ENCODE measurements around the gene ZNF511.

Gene ZNF511

DNA sequence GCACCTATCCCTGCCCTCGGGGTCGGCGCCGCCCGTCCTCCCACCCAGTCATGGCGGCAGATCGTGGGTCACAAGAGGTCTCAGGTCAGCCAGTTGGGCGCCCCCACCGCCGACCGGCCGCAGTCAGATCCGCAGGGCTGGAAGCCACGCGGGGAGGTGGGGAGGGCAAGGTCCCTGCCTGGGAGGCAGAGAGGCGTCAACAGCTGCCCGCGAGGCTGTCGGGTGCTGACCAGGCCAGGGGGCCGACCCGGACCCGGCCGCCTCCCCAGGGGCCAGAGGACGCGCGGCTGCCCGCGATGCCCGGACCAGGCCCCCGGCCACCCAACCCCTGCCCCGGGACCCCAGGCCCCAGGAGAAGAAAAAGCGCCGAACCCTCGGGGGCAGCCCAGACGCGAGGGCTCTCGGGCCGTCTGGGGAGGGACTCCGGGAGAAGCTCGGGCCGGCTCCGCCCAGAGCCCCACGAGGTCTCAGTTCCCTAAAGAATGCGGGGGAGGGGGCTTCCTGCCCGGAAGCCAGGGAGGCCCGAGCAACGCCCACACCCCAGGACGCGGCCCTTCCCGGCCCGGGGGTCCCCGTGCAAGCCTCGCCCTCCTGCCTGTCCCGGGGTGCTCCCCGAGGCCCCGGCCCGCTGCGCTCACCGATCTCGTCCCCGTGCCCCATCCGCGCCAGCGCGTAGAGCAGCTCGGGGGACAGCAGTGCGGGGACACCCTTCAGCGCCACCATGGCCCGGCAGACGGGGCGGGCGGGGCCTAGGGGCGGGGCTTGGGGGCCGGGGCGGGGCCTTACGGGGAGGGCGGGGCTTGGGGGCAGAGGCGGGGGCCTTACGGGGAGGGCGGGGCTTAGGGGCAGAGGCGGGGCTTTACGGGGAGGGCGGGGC is 48.8 kb downstream of the ZNF511 start, which contains the start of gene FUOM:
FUOM (minus strand) TSS at position 735 of the 877 bp plus-strand sequence; CDS start at position 723, 12 bp downstream.
- peak; percentile 75 for DNase-seq

DNA sequence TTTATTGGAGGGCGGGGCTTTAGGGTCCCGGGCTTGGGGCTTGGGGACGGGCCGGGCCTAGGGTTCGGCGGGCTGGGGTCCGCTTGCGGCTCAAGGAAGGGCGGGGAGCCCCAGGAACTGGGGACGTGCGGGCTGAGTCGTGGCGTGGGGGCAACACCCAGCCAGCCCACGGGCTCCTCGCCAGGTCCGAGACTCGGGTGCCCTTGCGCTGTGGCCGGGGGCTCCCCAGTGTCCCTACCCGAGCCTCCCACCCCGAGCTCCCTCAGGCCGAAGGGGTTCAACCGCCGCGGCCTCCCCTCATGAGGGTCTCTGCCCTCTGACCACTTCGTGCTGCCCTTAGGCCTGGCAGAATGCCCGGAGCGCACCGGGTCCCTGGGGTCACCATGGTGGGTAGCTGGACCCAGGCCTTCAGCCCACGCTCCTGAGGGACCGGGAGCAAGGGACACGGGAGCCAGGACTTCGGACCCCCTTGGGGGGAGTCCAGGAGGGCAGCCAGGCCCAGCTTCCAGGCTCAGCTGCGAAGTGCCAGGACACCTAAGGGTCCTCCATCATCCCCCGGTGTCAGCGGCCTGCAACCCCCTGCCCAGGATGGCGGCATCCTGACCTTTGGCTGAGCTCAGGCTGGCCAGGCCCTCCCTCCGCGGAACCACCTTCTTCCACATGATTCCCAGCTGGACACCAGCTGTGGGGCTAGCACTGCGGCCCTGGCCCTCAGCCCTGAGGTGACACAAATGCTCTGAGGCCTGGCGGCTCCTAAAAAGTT is 49.6 kb downstream of the ZNF511 start:
- no peak for DNase-seq

DNA sequence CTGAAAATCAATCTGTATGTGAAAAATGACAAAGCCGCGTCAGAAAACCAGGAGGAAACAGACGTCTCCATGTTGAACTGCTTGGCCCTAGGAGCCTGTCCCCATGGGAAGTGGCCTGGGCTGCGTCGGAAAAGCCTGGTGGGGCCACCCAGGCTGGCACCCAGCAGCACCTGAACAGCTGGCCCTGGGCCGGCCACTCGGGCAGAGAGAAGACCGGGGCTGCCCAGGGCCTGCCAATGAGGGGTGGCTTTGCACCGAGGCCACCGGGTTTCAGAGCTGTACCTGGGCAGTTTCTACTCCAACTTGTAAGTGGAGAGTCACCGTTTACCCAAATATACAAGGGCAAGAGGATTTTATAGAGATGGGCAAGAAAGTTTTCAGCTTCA is 50.2 kb downstream of the ZNF511 start:
- DNase-seq, result no peak

DNA sequence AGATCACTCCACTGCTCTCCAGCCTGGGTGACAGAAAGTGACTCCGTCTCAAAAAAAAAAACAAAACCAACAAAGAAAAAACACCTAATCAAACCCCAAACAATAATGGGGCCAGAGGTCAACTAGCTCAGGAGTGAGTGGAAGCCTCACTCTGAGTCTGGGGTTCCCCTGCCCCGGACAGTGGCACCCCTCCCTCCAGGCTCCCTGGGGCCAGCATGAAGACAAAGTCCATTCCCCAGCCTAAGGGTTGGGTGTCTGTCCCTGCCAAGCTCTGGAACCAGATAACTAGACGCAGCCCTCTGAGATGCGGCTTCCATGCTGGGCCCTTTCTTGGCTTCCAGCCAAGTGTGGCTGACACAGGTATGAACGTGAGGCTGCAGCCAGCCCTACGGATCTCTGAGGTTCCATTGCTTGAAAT is 50.8 kb downstream of the ZNF511 start:
- DNase-seq, result peak; percentile 82

DNA sequence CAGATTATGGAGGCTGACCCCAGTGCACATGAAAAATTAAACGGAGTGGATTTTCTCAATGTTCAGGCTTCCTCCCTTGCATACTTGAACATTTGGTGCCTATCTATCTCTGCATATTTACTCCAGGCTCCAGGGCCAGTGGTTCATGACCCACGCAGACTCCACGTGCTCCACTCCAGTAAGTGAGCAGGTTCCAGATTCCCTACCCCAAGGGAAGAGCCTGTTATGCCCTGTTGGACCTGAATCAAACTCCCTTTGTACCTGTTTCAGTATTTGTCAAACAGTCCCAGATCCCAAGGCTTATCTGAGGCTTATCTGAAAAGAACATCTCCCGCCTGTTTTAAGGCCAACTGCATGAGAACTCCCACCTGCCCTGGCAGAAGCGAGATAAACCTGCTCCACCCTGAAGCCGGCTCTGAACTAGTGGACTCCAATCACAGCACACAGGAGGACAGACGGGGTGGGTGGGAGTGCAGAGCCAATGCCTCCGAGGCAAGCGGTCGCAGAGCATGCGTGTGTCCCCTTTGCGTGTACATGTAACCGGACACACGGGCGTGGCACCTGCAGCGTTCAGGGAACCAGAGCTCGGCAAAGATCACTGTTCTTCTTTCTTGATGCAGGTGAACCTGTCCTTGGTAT is 51.4 kb downstream of the ZNF511 start:
- no peak for DNase-seq

DNA sequence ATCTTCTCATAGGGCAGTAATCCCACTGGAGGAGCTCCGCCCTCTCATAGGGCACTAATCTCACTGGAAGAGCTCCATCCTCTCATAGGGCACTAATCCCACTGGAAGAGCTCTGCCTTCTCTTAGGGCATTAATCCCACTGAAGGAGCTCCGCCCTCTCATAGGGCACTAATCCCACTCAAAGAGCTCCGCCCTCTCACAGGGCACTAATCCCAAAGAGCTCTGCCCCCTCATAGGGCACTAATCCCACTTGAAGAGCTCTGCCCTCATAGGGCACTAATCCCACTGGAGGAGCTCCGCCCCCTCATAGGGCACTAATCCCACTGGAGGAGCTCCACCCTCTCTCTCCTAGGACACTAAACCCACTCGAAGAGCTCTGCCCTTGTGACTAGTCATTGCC is 52.5 kb downstream of the ZNF511 start:
- no peak for DNase-seq

DNA sequence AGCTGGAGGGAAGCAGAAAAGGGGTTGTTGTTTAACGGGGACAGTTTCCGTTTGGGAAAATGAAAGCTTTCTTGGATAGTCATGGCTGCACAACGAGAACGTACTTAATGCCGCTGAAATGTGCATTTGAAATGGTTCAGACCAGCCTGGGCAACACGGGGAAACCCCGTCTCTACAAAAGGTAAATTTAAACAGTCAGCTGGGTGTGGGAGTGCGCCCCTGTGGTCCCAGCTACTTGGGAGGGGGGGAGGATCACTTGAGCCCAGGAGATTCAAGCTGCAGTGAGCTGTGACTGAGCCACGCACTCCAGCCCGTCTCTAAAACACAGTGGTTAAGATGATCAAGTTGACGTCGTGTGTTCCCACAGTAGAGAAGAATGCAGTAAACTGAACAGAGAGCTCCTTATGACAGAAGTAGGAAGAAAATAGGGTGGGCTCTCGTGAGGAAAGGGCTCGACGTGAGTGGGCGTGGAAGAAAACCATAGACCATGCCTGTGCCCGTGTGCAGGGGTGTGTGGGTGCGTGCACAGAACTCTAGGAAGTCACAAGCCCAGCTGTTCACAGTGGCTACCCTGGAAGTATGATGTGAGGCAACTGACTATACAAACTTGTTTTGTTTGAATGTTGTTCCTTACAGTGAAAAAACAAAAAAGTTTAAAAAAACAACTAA is 53.2 kb downstream of the ZNF511 start:
- no peak for DNase-seq
